ENCODE data around the gene AGBL2.
A peak's percentile ranks its signal among the peaks of the same experiment; 100 is the strongest.

The AGBL2 gene

GRCh38 chr11:47656260-47656885 lies 58.8 kb downstream of the AGBL2 start:
- DNase-seq (ENCODE audit: low read depth): no peak
- TF ChIP-seq CTCF (IDR thresholded peaks at IDR 0.05; ENCODE audit: insufficient read depth, low read depth, low read length, missing control alignments): no peak

GRCh38 chr11:47651818-47652469 lies 63.2 kb downstream of the AGBL2 start:
- H3K4me3 ChIP-seq (ENCODE audit: low read length): no peak overlapping the region
- no peak for DNase-seq (ENCODE audit: low read depth)
- TF ChIP-seq CTCF (IDR thresholded peaks at IDR 0.05; ENCODE audit: insufficient read depth, low read depth, low read length, missing control alignments): no peak

More at GRCh38 chr11:47656260-47656885, 58.8 kb downstream of the AGBL2 start:
- H3K4me3 ChIP-seq (ENCODE audit: low read length): no peak overlapping the region

- H3K4me3 ChIP-seq (ENCODE audit: low read length): no peak overlapping the region
- no peak for DNase-seq (ENCODE audit: low read depth)
- no peak for TF ChIP-seq CTCF (IDR thresholded peaks at IDR 0.05; ENCODE audit: insufficient read depth, low read depth, low read length, missing control alignments)
Measured at GRCh38 chr11:47649276-47649675, 65.9 kb downstream of the AGBL2 start.

GRCh38 chr11:47646019-47646418 lies 69.2 kb downstream of the AGBL2 start:
- TF ChIP-seq CTCF (IDR thresholded peaks at IDR 0.05; ENCODE audit: insufficient read depth, low read depth, low read length, missing control alignments): no peak
- H3K4me3 ChIP-seq (ENCODE audit: low read length): no peak overlapping the region
- no peak for DNase-seq (ENCODE audit: low read depth)

- no peak overlapping the region for H3K4me3 ChIP-seq (ENCODE audit: low read length)
- TF ChIP-seq CTCF (IDR thresholded peaks at IDR 0.05; ENCODE audit: insufficient read depth, low read depth, low read length, missing control alignments): no peak
- DNase-seq (ENCODE audit: low read depth): no peak
Measured at GRCh38 chr11:47645500-47645899, 69.7 kb downstream of the AGBL2 start.

GRCh38 chr11:47642099-47642855 lies 72.9 kb downstream of the AGBL2 start, which contains the start of gene MTCH2:
Gene MTCH2 (minus strand): TSS chr11:47642559. CDS start chr11:47642465, 94 bp downstream.
- peak; percentile 23 for TF ChIP-seq CTCF (IDR thresholded peaks at IDR 0.05; ENCODE audit: insufficient read depth, low read depth, low read length, missing control alignments)
- peak; percentile 98 for DNase-seq (ENCODE audit: low read depth)
- peak within 1 kb of the TSS; percentile 87 for H3K4me3 ChIP-seq (ENCODE audit: low read length)
